SK-N-SH treated with all-trans-retinoic acid at 6 μM for 48 hours (cell line): Measurements from ENCODE around the gene ZNF292.

Experiments
- ATAC-seq: fragments of 200-7000 bp; cut with Tn5 transposase; 3 replicates; pipeline ENCODE4 v1.9.1; 2020; ENCODE audit warnings: mild to moderate bottlenecking, moderate library complexity
- ARNTL ChIP-seq: fragments of 450-650 bp; formaldehyde crosslinking; IDR thresholded peaks from 2 replicates; pipeline ENCODE4 v1.5.0; 2020; ENCODE audit warnings: low read depth, mild to moderate bottlenecking, moderate library complexity, borderline replicate concordance
- BACH2 ChIP-seq: fragments of 250-450 bp; sonication (Bioruptor Pico); IDR thresholded peaks from 2 replicates; pipeline ENCODE4 v1.9.0; 2021; ENCODE audit warnings: mild to moderate bottlenecking, borderline replicate concordance
- CREB5 ChIP-seq: fragments of 250-450 bp; sonication (Bioruptor Pico); IDR thresholded peaks from 2 replicates; pipeline ENCODE4 v1.5.1; 2020; ENCODE audit warnings: low read depth, mild to moderate bottlenecking, moderate library complexity
- CSDC2 ChIP-seq: fragments of 250-450 bp; sonication (Bioruptor Pico); IDR thresholded peaks from 2 replicates; pipeline ENCODE4 v1.5.0; 2020; ENCODE audit warnings: mild to moderate bottlenecking, moderate library complexity
- CSRNP3 ChIP-seq: fragments of 250-450 bp; sonication (Bioruptor Pico); IDR thresholded peaks from 2 replicates; pipeline ENCODE4 v1.5.1; 2021; ENCODE audit warnings: mild to moderate bottlenecking, moderate library complexity
- ESRRG ChIP-seq: fragments of 250-450 bp; sonication (Bioruptor Pico); IDR thresholded peaks from 2 replicates; pipeline ENCODE4 v1.6.1; 2021; ENCODE audit warnings: mild to moderate bottlenecking
- GLIS3 ChIP-seq: fragments of 250-450 bp; sonication (Bioruptor Pico); IDR thresholded peaks from 2 replicates; pipeline ENCODE4 v1.5.0; 2020; ENCODE audit warnings: mild to moderate bottlenecking, moderate library complexity
- ISL1 ChIP-seq: fragments of 250-450 bp; sonication (Bioruptor Pico); IDR thresholded peaks from 2 replicates; pipeline ENCODE4 v2.1.2; 2022; ENCODE audit warnings: mild to moderate bottlenecking, moderate library complexity
- OSR1 ChIP-seq: fragments of 250-450 bp; sonication (Bioruptor Pico); IDR thresholded peaks from 2 replicates; pipeline ENCODE4 v1.8.0; 2022; ENCODE audit warnings: moderate library complexity, mild to moderate bottlenecking, inconsistent platforms
- POU6F1 ChIP-seq: fragments of 250-450 bp; sonication (Bioruptor Pico); IDR thresholded peaks from 2 replicates; pipeline ENCODE4 v1.8.0; 2021; ENCODE audit warnings: low read depth, mild to moderate bottlenecking, moderate library complexity, borderline replicate concordance
- PPARA ChIP-seq: fragments of 250-450 bp; sonication (Bioruptor Pico); IDR thresholded peaks from 2 replicates; pipeline ENCODE4 v1.5.0; 2020; ENCODE audit warnings: mild to moderate bottlenecking, borderline replicate concordance
- SNAI2 ChIP-seq: fragments of 250-450 bp; sonication (Bioruptor Pico); IDR thresholded peaks from 2 replicates; pipeline ENCODE4 v1.5.0; 2020; ENCODE audit warnings: mild to moderate bottlenecking, moderate library complexity
- TCF4 ChIP-seq: fragments of 250-450 bp; sonication (Bioruptor Pico); IDR thresholded peaks from 2 replicates; pipeline ENCODE4 v1.8.0; 2021; ENCODE audit warnings: mild to moderate bottlenecking, moderate library complexity, borderline replicate concordance
- TOX ChIP-seq: fragments of 250-450 bp; sonication (Bioruptor Pico); IDR thresholded peaks from 2 replicates; pipeline ENCODE4 v1.8.0; 2021; ENCODE audit warnings: mild to moderate bottlenecking, moderate library complexity, borderline replicate concordance
- ZC3H10 ChIP-seq: fragments of 250-450 bp; sonication (Bioruptor Pico); IDR thresholded peaks from 2 replicates; pipeline ENCODE4 v1.5.1; 2021; ENCODE audit warnings: mild to moderate bottlenecking, moderate library complexity
- ZFP3 ChIP-seq: fragments of 250-450 bp; sonication (Bioruptor Pico); IDR thresholded peaks from 2 replicates; pipeline ENCODE4 v1.5.0; 2020; ENCODE audit warnings: mild to moderate bottlenecking, moderate library complexity
- ZFP30 ChIP-seq: fragments of 450-650 bp; formaldehyde crosslinking; IDR thresholded peaks from 2 replicates; pipeline ENCODE4 v1.5.0; 2022; ENCODE audit warnings: mild to moderate bottlenecking, moderate library complexity
- ZNF565 ChIP-seq: fragments of 450-650 bp; formaldehyde crosslinking; conservative IDR thresholded peaks from 2 replicates; pipeline ENCODE4 v1.5.0; 2020; ENCODE audit warnings: low read depth, mild to moderate bottlenecking, moderate library complexity
- ZNF70 ChIP-seq: fragments of 450-650 bp; formaldehyde crosslinking; IDR thresholded peaks from 2 replicates; pipeline ENCODE4 v1.5.0; 2020; ENCODE audit warnings: mild to moderate bottlenecking, moderate library complexity
- ZNF8 ChIP-seq: fragments of 450-650 bp; formaldehyde crosslinking; IDR thresholded peaks from 2 replicates; pipeline ENCODE4 v1.5.0; 2020; ENCODE audit warnings: mild to moderate bottlenecking, moderate library complexity
- TF ChIP-seq, protein P1 (sequence below): fragments of 250-450 bp; sonication (Bioruptor Pico); IDR thresholded peaks from 2 replicates; pipeline ENCODE4 v1.8.0; 2020; ENCODE audit warnings: mild to moderate bottlenecking, moderate library complexity, borderline replicate concordance

The ZNF292 gene

GRCh38 chr6:87176493-87176892, 21.1 kb downstream of the ZNF292 start:
- ATAC-seq = no peak

GRCh38 chr6:87180105-87180728, 24.9 kb downstream of the ZNF292 start:
- no peak for ATAC-seq
- no peak for TF ChIP-seq ISL1 (CRISPR knock-in tag)
- no peak for TF ChIP-seq GLIS3
- no peak for TF ChIP-seq ESRRG
- TF ChIP-seq ZFP30 (CRISPR knock-in tag) = no peak
- no peak for TF ChIP-seq POU6F1 (CRISPR knock-in tag)
- TF ChIP-seq, all 23 proteins: peak for 0

More at GRCh38 chr6:87176493-87176892, 21.1 kb downstream of the ZNF292 start:
- TF ChIP-seq ESRRG (no peak), CREB5 (CRISPR knock-in tag) (no peak), ZFP3 (no peak)

DNA sequence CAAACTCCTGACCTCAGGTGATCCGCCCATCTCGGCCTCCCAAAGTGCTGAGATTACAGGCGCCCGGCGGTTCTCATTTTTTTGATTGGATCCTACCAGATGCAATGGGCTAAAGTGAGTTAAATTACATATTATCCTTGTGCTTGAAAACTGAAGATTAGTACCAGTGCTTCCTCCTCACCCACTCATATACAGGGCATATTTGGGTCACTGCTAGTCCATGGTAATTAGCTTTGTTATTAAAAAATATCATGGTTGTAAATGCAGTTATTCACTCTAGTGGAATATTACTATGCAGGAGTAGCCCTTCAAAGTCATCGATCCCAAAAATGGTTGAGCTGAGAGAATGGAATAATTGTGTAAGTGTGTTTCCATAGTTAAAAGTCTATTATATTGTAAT, 26.5 kb downstream of the ZNF292 start:
- ATAC-seq = no peak
- TF ChIP-seq ZNF8 (CRISPR knock-in tag) (no peak), BACH2 (no peak), CSDC2 (CRISPR knock-in tag) (no peak), TCF4 (no peak), ZNF70 (CRISPR knock-in tag) (no peak), ZNF565 (no peak), ESRRG (no peak), ZFP3 (no peak), GLIS3 (no peak), ARNTL (CRISPR knock-in tag) (no peak), CSRNP3 (CRISPR knock-in tag) (no peak), PPARA (CRISPR knock-in tag) (no peak), ZFP30 (CRISPR knock-in tag) (no peak)
- TF ChIP-seq, protein P1, sequence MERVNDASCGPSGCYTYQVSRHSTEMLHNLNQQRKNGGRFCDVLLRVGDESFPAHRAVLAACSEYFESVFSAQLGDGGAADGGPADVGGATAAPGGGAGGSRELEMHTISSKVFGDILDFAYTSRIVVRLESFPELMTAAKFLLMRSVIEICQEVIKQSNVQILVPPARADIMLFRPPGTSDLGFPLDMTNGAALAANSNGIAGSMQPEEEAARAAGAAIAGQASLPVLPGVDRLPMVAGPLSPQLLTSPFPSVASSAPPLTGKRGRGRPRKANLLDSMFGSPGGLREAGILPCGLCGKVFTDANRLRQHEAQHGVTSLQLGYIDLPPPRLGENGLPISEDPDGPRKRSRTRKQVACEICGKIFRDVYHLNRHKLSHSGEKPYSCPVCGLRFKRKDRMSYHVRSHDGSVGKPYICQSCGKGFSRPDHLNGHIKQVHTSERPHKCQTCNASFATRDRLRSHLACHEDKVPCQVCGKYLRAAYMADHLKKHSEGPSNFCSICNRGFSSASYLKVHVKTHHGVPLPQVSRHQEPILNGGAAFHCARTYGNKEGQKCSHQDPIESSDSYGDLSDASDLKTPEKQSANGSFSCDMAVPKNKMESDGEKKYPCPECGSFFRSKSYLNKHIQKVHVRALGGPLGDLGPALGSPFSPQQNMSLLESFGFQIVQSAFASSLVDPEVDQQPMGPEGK (CRISPR knock-in tag) = no peak
- TF ChIP-seq, all 23 proteins: peak for 0

GRCh38 chr6:87182321-87182720, 27.0 kb downstream of the ZNF292 start:
- TF ChIP-seq OSR1 = no peak
- TF ChIP-seq CSDC2 (CRISPR knock-in tag) = no peak
- no peak for TF ChIP-seq SNAI2 (CRISPR knock-in tag)
- TF ChIP-seq CSRNP3 (CRISPR knock-in tag) = no peak
- TF ChIP-seq ISL1 (CRISPR knock-in tag) = no peak
- no peak for TF ChIP-seq ZNF565
- no peak for TF ChIP-seq BACH2
- no peak for TF ChIP-seq CREB5 (CRISPR knock-in tag)
- TF ChIP-seq, protein P1 (CRISPR knock-in tag) = no peak
- TF ChIP-seq ZC3H10 (CRISPR knock-in tag) = no peak
- TF ChIP-seq TOX = no peak
- no peak for ATAC-seq
